CD14-positive monocyte (primary cell): ENCODE results near the gene TENT4A. TPM values are rescaled to one million over a fixed set of nuclear protein-coding genes. Genes with fewer than 3 reads are reported as not detected.
A peak's percentile ranks its signal among the peaks of the same experiment; 100 is the strongest.

ENCODE experiments used
- DNase-seq, 3 donors: peaks; one replicate each; pipeline ENCODE4 v3.0.0-alpha.2; 2011 to 2022
- H2AFZ ChIP-seq: 2 replicates; pipeline ENCODE4 v1.6.0; 2012; ENCODE audit warnings: mild to moderate bottlenecking, low read depth, low read length, inconsistent platforms; ENCODE audit not compliant: insufficient read depth, poor library complexity, severe bottlenecking
- H3K27ac ChIP-seq, 2 donors: 1 replicate in 1 of 2; 2 replicates in 1 of 2; pipeline ENCODE4 v1.5.1; 2012 to 2013; ENCODE audit warnings: low read length in 2 of 2, control low read depth in 1 of 2, inconsistent platforms in 1 of 2, low read depth in 1 of 2, mild to moderate bottlenecking in 1 of 2
- H3K27me3 ChIP-seq, 2 donors: one replicate each; pipeline versions ENCODE4 v1.6.0 to v1.6.1; 2011 to 2013; ENCODE audit warnings: low read length in 2 of 2; ENCODE audit not compliant: control insufficient read depth in 2 of 2, insufficient read depth in 2 of 2
- H3K36me3 ChIP-seq, 2 donors: replicated peaks in 1 of 2; 1 replicate in 1 of 2; 2 replicates in 1 of 2; pipeline versions ENCODE4 v1.5.1 to v1.6.1; 2012 to 2013; ENCODE audit warnings: low read length in 2 of 2, control low read depth in 1 of 2, inconsistent platforms in 1 of 2, mild to moderate bottlenecking in 1 of 2; ENCODE audit not compliant: insufficient read depth in 2 of 2, control insufficient read depth in 1 of 2
- H3K4me1 ChIP-seq, 2 donors: 1 replicate in 1 of 2; 2 replicates in 1 of 2; pipeline versions ENCODE4 v1.5.1 to v1.6.1; 2012 to 2013; ENCODE audit warnings: low read length in 2 of 2, control low read depth in 1 of 2, inconsistent platforms in 1 of 2, mild to moderate bottlenecking in 1 of 2, moderate library complexity in 1 of 2; ENCODE audit not compliant: insufficient read depth in 2 of 2, control insufficient read depth in 1 of 2
- H3K4me2 ChIP-seq: replicated peaks from 2 replicates; pipeline ENCODE3; 2012; ENCODE audit warnings: low read length, moderate library complexity, mild to moderate bottlenecking; ENCODE audit not compliant: poor library complexity, severe bottlenecking; ENCODE audit errors: extremely low read depth
- H3K4me3 ChIP-seq, 3 experiments: fragments of 200-600 bp in 1 of 3; sonication (generic) in 1 of 3; replicated peaks in 1 of 3; 1 replicate in 2 of 3; 2 replicates in 1 of 3; pipeline ENCODE4 v1.5.1; 2011 to 2013; ENCODE audit warnings: low read length in 3 of 3, mild to moderate bottlenecking in 3 of 3, control low read depth in 2 of 3, low read depth in 2 of 3, inconsistent platforms in 1 of 3, moderate library complexity in 1 of 3
- H3K79me2 ChIP-seq: 2 replicates; pipeline ENCODE4 v1.6.0; 2012; ENCODE audit warnings: mild to moderate bottlenecking, control low read depth, inconsistent platforms, low read length, moderate library complexity; ENCODE audit not compliant: insufficient read depth
- H3K9ac ChIP-seq: 2 replicates; pipeline ENCODE4 v1.6.0; 2017; ENCODE audit warnings: low read length, mild to moderate bottlenecking; ENCODE audit not compliant: insufficient read depth, poor library complexity, severe bottlenecking
- H3K9me3 ChIP-seq, 2 donors: replicated peaks in 1 of 2; 1 replicate in 1 of 2; 2 replicates in 1 of 2; pipeline versions ENCODE4 v1.5.1 to v1.6.1; 2012 to 2013; ENCODE audit warnings: low read length in 2 of 2, control low read depth in 1 of 2; ENCODE audit not compliant: control insufficient read depth in 1 of 2, insufficient read depth in 1 of 2
- H4K20me1 ChIP-seq: 2 replicates; pipeline ENCODE4 v1.6.0; 2012; ENCODE audit warnings: mild to moderate bottlenecking, low read length, control low read depth, moderate library complexity; ENCODE audit not compliant: insufficient read depth
- H3K27ac Mint-ChIP-seq, 7 donors: one replicate each; pipeline ENCODE4 v1.8.0; 2020; ENCODE audit warnings: mild to moderate bottlenecking in 7 of 7, mixed read lengths in 7 of 7, moderate library complexity in 6 of 7, inconsistent platforms in 2 of 7
- H3K27me3 Mint-ChIP-seq, 3 donors: one replicate each; pipeline ENCODE4 v1.8.0; 2021 to 2022; ENCODE audit warnings: low read depth in 3 of 3, mild to moderate bottlenecking in 3 of 3, mixed read lengths in 3 of 3, moderate library complexity in 3 of 3, inconsistent platforms in 1 of 3
- H3K36me3 Mint-ChIP-seq, 2 donors: one replicate each; pipeline ENCODE4 v1.8.0; 2020; ENCODE audit warnings: mixed read lengths in 2 of 2, inconsistent platforms in 1 of 2, mild to moderate bottlenecking in 1 of 2
- H3K4me1 Mint-ChIP-seq: one replicate; pipeline ENCODE4 v1.8.0; 2020; ENCODE audit warnings: mild to moderate bottlenecking, mixed read lengths
- H3K4me3 Mint-ChIP-seq, 2 donors: one replicate each; pipeline ENCODE4 v1.8.0; 2020; ENCODE audit warnings: mild to moderate bottlenecking in 2 of 2, mixed read lengths in 2 of 2, moderate library complexity in 1 of 2
- H3K9me3 Mint-ChIP-seq, 7 donors: one replicate each; pipeline ENCODE4 v1.8.0; 2020 to 2022; ENCODE audit warnings: mixed read lengths in 7 of 7, mild to moderate bottlenecking in 6 of 7, moderate library complexity in 6 of 7, inconsistent platforms in 2 of 7
- WGBS: methylation state at CpG from one replicate; pipeline ENCODE4 v1.1.5; 2013; ENCODE audit warnings: missing lambda C conversion rate; ENCODE audit not compliant: insufficient coverage; 5-methylcytosine and 5-hydroxymethylcytosine counted together
- intact Hi-C, 2 donors: fragments of 100-400 bp; cut with micrococcal nuclease; formaldehyde crosslinking; loops; one replicate each; pipeline versions ENCODE4 v1.15.0 to v1.15.1; 2023
- polyA plus RNA-seq, 3 donors: library from polyadenylated mRNA; depleted of rRNA in 1 of 3; unstranded in 2 of 3; stranded (reverse) in 1 of 3; fragments of 300-500 nt in 2 of 3; fragments of >200 nt in 1 of 3; fragmentation: Illumina TruSeq in 2 of 3; gene quantifications; 1 replicate in 2 of 3; 2 replicates in 1 of 3; pipeline ENCODE4 v1.2.3, GENCODE V29; 2012 to 2021
- TF ChIP-seq, protein P1 (sequence below): fragments of 200-600 bp; IDR thresholded peaks from one replicate; pipeline ENCODE4 v1.8.0; 2022; ENCODE audit warnings: antibody characterized with exemption, mild to moderate bottlenecking

Gene TENT4A
- polyA plus RNA-seq, 3 donors: 0.17 to 15.6 (median 0.44) TPM

DNA sequence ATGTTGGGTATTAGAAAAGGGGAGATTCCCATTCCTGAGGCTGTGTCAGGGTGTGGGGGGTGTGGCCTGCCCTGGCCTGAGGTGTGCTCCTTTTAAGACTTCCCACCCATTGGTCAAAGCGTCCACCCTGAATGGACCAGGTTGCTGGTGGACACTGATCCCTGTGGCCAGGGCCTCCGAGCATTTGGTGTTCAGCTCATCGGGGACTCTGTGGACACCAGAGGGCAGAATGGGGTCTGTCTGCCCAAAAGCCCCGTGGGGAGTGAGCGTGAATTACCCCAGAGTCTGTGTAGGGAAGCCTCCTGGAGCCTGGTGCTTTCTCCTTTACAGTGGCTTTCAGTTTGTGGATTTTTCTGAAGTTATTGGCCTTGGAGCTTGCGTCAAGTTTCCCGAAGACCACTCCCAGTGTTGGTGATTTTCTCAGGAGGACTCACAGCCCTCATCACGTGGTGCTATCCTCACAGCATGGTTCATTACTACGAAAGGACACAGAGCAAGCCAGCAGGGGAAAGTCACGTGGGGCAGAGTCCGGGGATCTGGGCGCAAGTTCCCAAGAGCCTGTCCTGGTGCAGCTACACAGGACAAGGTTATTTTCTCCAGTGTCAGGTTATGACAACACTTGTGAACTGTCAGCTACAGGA is 55.5 kb downstream of the TENT4A start:
- Mint-ChIP-seq H3K4me1 (peaks cover 30% of the 10 kb centered on the region), H3K4me3 (no peak overlapping the region), H3K27ac (peak overlapping the region in 4 of 7 donors; percentile 4 to 58 (median 39)), H3K9me3 (peaks cover 0 to 2% (median 0%) of the 10 kb centered on the region in 7 donors), H3K36me3 (peaks cover 0 to 2% of the 10 kb centered on the region in 2 donors), H3K27me3 (peaks cover 3 to 20% (median 5%) of the 10 kb centered on the region in 3 donors)
- TF ChIP-seq, protein P1, sequence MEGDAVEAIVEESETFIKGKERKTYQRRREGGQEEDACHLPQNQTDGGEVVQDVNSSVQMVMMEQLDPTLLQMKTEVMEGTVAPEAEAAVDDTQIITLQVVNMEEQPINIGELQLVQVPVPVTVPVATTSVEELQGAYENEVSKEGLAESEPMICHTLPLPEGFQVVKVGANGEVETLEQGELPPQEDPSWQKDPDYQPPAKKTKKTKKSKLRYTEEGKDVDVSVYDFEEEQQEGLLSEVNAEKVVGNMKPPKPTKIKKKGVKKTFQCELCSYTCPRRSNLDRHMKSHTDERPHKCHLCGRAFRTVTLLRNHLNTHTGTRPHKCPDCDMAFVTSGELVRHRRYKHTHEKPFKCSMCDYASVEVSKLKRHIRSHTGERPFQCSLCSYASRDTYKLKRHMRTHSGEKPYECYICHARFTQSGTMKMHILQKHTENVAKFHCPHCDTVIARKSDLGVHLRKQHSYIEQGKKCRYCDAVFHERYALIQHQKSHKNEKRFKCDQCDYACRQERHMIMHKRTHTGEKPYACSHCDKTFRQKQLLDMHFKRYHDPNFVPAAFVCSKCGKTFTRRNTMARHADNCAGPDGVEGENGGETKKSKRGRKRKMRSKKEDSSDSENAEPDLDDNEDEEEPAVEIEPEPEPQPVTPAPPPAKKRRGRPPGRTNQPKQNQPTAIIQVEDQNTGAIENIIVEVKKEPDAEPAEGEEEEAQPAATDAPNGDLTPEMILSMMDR: no peak
- WGBS: 90% methylated on average over 12 of the region's 12 CpGs
- H2AFZ ChIP-seq: no peak overlapping the region
- H3K27ac ChIP-seq: no peak overlapping the region
- no peak for DNase-seq
- H3K9me3 ChIP-seq: no peaks in the 10 kb centered on the region
- no peaks in the 10 kb centered on the region for H4K20me1 ChIP-seq
- intact Hi-C loops: loop anchor here (5.0 to 10.0 kb wide), 3 partner anchors 69 to 1046 kb away; no protein-coding TSS in a partner anchor
- no peaks in the 10 kb centered on the region for H3K36me3 ChIP-seq
- no peak overlapping the region for H3K9ac ChIP-seq
- no peaks in the 10 kb centered on the region for H3K79me2 ChIP-seq
- no peak overlapping the region for H3K4me3 ChIP-seq
- H3K4me1 ChIP-seq: peaks cover 19 to 26% of the 10 kb centered on the region in 2 donors
- H3K4me2 ChIP-seq: no peak overlapping the region
- H3K27me3 ChIP-seq: no peaks in the 10 kb centered on the region

DNA sequence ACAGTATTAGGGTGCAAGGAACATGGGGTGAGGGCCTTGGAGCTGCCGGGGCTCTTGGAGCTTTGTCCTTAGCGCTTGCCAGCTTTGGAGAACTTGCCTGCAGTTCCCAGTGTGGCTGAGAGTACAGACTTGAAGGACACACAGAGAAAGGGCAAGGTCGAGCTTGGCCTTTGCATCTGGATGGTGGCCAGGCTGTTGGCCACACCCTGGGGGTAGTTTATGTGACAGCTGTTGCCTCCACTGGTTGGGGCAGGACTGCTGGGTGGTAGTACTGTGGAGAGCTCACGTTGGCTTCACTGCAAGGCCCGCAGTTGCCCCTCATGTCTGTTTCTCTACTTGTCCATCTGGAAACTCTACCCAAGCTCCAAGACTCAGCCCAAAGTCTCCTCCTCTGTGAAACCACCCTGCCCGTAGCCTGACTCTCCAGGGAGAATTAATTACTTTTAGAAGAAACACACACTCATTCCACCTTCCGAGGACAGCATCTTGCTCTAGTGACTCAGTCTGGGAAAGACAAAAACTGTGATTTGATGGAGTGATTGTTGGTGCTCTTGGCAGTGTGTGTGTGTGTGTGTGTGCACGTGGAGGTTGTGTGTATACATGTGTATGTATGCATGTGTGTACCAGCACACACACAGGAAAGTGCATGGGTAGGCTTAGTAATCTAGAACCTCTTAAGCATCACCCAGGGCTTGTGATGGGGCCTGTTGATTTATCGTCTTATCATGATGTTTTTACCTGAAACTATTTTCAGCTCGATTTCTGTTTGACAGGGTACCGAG is 57.8 kb downstream of the TENT4A start:
- H3K4me1 ChIP-seq: peaks cover 29 to 32% of the 10 kb centered on the region in 2 donors
- Mint-ChIP-seq H3K4me3 (no peak overlapping the region), H3K27ac (peak overlapping the region in 1 of 7 donors; percentile 25), H3K4me1 (peaks cover 36% of the 10 kb centered on the region), H3K9me3 (peaks cover 0 to 2% (median 0%) of the 10 kb centered on the region in 7 donors), H3K27me3 (peaks cover 5 to 29% (median 8%) of the 10 kb centered on the region in 3 donors), H3K36me3 (peaks cover 0 to 2% of the 10 kb centered on the region in 2 donors)
- no peak overlapping the region for H3K9ac ChIP-seq
- H3K9me3 ChIP-seq: no peaks in the 10 kb centered on the region
- no peaks in the 10 kb centered on the region for H3K27me3 ChIP-seq
- no peak overlapping the region for H2AFZ ChIP-seq
- H3K27ac ChIP-seq: no peak overlapping the region
- no peak for DNase-seq
- H3K4me2 ChIP-seq: no peak overlapping the region
- TF ChIP-seq, protein P1: no peak
- no peak overlapping the region for H3K4me3 ChIP-seq
- no peaks in the 10 kb centered on the region for H4K20me1 ChIP-seq
- 97% methylated on average over 6 of the region's 11 CpGs for WGBS
- H3K36me3 ChIP-seq: no peaks in the 10 kb centered on the region
- H3K79me2 ChIP-seq: no peaks in the 10 kb centered on the region
- intact Hi-C loops: no loop called here
